ENCODE measurements around the gene EIF1AY. TPM values are rescaled to one million over a fixed set of nuclear protein-coding genes. Genes with fewer than 3 reads are reported as not detected.

The EIF1AY gene
- total RNA-seq, 1 experiment from 2014 or later = not detected

- POLR2A ChIA-PET = no interaction called here
These were observed 19.8 kb upstream of the EIF1AY start for GRCh38 chrY:20555820-20556219.

GRCh38 chrY:20558677-20559076, 16.9 kb upstream of the EIF1AY start:
- H3K4me1 Mint-ChIP-seq (ENCODE audit: insufficient read depth, unreplicated experiment) = no peaks in the 10 kb centered on the region
- no peaks in the 10 kb centered on the region for H3K36me3 Mint-ChIP-seq (ENCODE audit: insufficient read depth, unreplicated experiment)
- H3K4me3 Mint-ChIP-seq (ENCODE audit: unreplicated experiment) = no peak overlapping the region
- CTCF ChIA-PET = no interaction called here
- intact Hi-C loops (cut with micrococcal nuclease) = no loop called here
- no peak for DNase-seq (ENCODE audit: unreplicated experiment)
- no TSS peak for BruUV-seq (replicated peaks)
- TF ChIP-seq CTCF (IDR thresholded peaks at IDR 0.05; ENCODE audit: unreplicated experiment) = no peak
- POLR2A ChIA-PET = no interaction called here
- no peak overlapping the region for H3K27ac Mint-ChIP-seq (ENCODE audit: low read depth, unreplicated experiment)
- no peaks in the 10 kb centered on the region for H3K27me3 Mint-ChIP-seq (ENCODE audit: insufficient read depth, unreplicated experiment)
- H3K9me3 Mint-ChIP-seq (ENCODE audit: unreplicated experiment) = no peaks in the 10 kb centered on the region

More at GRCh38 chrY:20555820-20556219, 19.8 kb upstream of the EIF1AY start:
- no TSS peak for BruUV-seq (replicated peaks)
- Mint-ChIP-seq H3K27ac (ENCODE audit: low read depth, unreplicated experiment) (no peak overlapping the region), H3K4me1 (ENCODE audit: insufficient read depth, unreplicated experiment) (no peaks in the 10 kb centered on the region), H3K4me3 (ENCODE audit: unreplicated experiment) (no peak overlapping the region), H3K36me3 (ENCODE audit: insufficient read depth, unreplicated experiment) (no peaks in the 10 kb centered on the region), H3K27me3 (ENCODE audit: insufficient read depth, unreplicated experiment) (no peaks in the 10 kb centered on the region), H3K9me3 (ENCODE audit: unreplicated experiment) (no peaks in the 10 kb centered on the region)
- CTCF ChIA-PET = no interaction called here
- TF ChIP-seq CTCF (IDR thresholded peaks at IDR 0.05; ENCODE audit: unreplicated experiment) = no peak
- no peak for DNase-seq (ENCODE audit: unreplicated experiment)
- intact Hi-C loops (cut with micrococcal nuclease) = no loop called here

GRCh38 chrY:20559873-20560512, 15.6 kb upstream of the EIF1AY start:
- H3K4me1 Mint-ChIP-seq (ENCODE audit: insufficient read depth, unreplicated experiment) = no peaks in the 10 kb centered on the region
- ChIA-PET POLR2A (no interaction called here), CTCF (no interaction called here)
- no peak overlapping the region for H3K4me3 Mint-ChIP-seq (ENCODE audit: unreplicated experiment)
- no peaks in the 10 kb centered on the region for H3K27me3 Mint-ChIP-seq (ENCODE audit: insufficient read depth, unreplicated experiment)
- H3K36me3 Mint-ChIP-seq (ENCODE audit: insufficient read depth, unreplicated experiment) = no peaks in the 10 kb centered on the region
- intact Hi-C loops (cut with micrococcal nuclease) = no loop called here
- no peaks in the 10 kb centered on the region for H3K9me3 Mint-ChIP-seq (ENCODE audit: unreplicated experiment)
- DNase-seq (ENCODE audit: unreplicated experiment) = no peak
- no peak for TF ChIP-seq CTCF (IDR thresholded peaks at IDR 0.05; ENCODE audit: unreplicated experiment)
- BruUV-seq (replicated peaks) = no TSS peak
- no peak overlapping the region for H3K27ac Mint-ChIP-seq (ENCODE audit: low read depth, unreplicated experiment)

- H3K36me3 Mint-ChIP-seq (ENCODE audit: insufficient read depth, unreplicated experiment) = no peaks in the 10 kb centered on the region
- POLR2A ChIA-PET = no interaction called here
- no peak for DNase-seq (ENCODE audit: unreplicated experiment)
- intact Hi-C loops (cut with micrococcal nuclease) = no loop called here
- no peak overlapping the region for H3K27ac Mint-ChIP-seq (ENCODE audit: low read depth, unreplicated experiment)
- no peak overlapping the region for H3K4me3 Mint-ChIP-seq (ENCODE audit: unreplicated experiment)
- H3K9me3 Mint-ChIP-seq (ENCODE audit: unreplicated experiment) = no peaks in the 10 kb centered on the region
- CTCF ChIA-PET = no interaction called here
- H3K27me3 Mint-ChIP-seq (ENCODE audit: insufficient read depth, unreplicated experiment) = no peaks in the 10 kb centered on the region
- no peaks in the 10 kb centered on the region for H3K4me1 Mint-ChIP-seq (ENCODE audit: insufficient read depth, unreplicated experiment)
- BruUV-seq (replicated peaks) = no TSS peak
- TF ChIP-seq CTCF (IDR thresholded peaks at IDR 0.05; ENCODE audit: unreplicated experiment) = no peak
These were observed 4.3 kb upstream of the EIF1AY start for GRCh38 chrY:20571306-20571705.
